Inferior parietal cortex (tissue), 1 donor: ENCODE data around the gene EFEMP1.

ENCODE experiments used
- DNase-seq: peaks from one replicate; pipeline ENCODE4 v3.0.0-alpha.2; 2016; ENCODE audit errors: extremely low spot score

Gene EFEMP1

DNA sequence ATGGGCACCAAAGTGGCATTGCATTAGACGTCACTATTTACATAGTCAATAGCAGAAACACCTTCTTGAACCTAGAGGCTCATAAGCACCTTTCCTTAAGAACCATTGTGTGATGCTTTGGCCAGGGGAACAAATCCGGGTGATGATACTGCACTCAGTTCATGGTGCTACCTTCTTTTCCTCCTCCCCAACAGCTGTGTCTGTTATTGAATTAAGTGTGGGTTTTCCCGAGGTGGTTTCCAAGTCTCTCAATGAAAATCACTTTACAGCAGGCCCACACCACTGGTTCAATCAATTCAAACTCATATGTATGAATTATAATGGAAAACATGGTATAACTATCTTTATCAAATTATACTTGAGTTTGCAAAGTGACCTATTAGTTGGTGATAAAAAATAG lies 9.3 kb upstream of the EFEMP1 start:
- no peak for DNase-seq

DNA sequence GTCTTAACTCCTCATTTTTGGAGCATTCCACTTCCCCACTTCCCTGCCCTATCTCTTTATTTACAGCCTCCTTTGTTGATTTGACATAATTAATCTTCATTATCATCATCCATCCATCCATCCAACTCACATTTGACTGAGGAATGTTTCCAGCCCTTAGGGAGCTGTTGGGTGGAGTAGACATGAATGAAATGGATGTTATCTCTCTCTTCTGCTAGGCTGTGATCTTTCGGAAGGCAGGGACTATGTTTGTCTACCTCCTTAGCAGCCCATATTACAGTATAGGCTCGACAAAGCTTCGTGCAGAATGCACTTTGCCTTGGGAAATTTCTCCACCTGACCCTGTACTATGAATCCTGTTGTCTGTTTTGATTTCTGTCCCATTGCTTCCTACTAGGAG lies 7.7 kb upstream of the EFEMP1 start:
- DNase-seq, result no peak

DNA sequence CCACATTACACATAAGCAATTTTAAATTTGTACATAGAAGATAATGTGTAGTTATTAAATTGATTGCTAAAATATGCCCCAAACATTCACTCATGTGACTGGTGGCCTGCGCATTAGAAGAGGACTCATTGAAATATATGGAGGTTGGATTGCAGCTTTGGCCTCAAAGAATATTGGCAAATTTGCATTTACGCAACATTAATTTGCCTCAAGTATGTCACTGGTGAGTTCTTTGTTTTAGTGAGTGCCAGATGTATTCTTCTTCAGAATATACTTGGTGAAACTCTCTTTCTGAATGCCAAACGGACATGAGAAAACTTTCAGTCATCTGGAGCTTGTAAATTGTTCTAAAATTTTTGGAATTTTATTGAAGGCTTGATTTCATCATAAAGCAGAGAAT lies 5.9 kb upstream of the EFEMP1 start:
- no peak for DNase-seq

DNA sequence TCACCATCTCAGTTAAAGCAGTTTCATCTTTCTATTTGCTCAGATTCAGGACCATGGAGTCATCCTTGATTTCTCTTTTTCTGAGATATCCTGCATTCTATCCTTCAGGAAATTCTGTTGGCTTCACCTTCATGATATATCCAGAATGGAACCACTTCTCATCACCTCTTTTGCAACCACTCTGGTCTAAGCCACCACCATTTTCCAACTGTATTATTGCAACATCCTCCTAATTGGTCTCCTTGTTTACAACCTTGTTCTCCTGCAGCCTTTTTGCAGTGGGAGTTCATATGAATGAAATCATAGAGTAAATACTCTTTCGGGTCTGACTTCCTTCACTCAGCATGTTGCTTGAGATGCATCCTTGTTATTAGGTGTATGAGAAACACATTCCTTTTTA lies 3.4 kb upstream of the EFEMP1 start:
- DNase-seq, result no peak

DNA sequence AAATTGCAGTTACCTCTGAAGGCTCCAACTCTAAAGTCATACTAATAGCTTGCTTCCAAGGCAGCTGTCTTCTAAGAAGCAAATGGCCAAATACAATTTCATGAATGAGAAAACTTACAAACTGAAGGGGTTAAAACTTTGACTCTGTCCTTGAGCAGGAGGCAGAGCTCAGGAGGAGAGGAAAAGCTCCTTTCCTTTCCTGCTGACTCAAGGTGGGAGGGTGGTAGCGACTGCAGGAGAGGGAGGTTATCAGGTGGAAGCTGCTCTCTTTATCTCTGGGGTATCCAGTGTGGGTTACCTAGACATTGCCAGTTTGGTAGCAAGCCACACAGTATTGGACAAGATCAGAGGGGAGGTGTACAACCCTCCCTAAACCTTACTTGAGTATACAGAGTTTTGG lies 2.7 kb upstream of the EFEMP1 start:
- no peak for DNase-seq

DNA sequence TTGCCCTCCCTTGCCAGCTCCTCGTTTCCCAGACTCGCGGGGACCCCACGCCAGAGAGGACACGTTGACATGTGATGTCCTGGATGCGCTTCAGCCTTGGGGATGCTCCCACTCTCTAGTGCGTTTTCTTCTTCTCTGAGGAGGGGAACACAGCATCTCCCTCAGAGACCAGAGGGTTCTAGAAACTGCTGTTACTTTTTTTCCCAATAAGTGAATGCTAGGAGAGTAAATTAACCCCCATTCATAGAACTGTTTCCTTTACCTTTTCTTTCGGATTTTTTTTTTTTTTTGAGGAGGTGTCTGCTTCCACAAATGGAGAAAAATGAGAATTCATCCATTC lies 370 bp upstream of the EFEMP1 start:
- DNase-seq, result no peak

DNA sequence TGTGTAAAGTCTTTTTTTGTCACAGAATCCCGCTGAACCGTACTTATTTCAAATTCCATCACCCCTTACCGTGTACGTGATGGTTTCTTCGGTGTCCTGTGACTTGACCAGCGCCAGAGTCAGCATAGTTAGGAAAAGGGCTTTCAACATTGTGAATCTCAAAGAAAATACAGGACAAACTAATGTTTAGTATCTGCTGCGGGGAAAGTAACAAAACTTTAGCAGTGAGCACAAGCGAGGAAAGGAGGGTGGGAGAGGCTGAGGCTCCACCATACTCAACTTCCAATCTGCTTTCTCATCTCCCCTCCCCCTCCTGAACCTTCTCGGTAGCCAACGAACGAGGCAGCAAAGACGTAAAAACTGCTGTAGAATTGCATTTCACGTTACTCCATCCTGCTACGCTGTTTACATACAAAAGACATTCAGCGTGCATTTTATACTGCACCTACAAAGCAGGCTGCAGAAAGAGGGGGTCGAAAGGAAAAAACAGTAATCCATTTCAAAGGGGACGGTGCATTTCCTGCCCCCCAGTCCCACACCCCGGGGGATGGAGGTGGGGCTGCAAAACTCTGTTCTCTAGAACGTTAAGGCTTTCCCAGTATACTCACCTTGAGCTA lies 1.2 kb downstream of the EFEMP1 start:
- DNase-seq, result no peak

DNA sequence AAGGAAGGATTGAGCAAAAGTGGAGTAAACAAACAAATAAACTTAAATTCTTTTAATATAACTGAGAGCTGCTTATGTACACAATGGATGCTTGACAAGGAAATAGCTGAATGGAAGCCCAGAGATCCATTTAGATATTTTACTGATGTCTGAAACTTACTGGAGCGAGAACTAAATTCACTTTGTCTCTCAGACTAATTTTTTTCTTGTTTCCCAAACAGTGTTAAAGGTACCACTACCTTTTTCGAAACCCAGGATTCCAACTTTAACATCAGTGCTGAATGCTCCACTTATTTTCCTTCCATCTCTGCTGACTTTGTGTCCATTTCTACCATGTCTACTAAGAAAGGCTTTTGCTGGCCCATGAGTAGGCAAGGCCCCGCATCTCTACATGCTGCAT lies 4.0 kb downstream of the EFEMP1 start:
- no peak for DNase-seq

DNA sequence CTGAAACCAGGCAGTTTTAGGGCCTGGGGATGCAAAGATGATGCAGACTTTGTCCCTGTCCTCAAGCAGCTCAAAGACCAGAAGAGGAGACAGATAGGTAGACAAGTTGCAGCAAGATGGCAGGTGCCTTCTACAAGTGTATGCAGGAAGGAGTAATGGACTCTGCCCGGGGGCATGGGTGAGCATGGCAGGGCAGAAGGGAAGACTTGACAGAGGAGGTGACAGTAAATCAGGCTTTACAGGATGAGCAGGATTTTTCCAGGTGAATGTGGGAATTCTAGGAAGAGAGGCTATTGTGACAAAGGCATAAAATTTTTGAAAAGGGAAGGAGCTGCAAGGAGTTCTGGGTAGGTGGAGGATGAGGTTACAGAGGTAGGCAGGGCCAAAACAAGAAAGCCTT lies 4.7 kb downstream of the EFEMP1 start:
- DNase-seq, result no peak

DNA sequence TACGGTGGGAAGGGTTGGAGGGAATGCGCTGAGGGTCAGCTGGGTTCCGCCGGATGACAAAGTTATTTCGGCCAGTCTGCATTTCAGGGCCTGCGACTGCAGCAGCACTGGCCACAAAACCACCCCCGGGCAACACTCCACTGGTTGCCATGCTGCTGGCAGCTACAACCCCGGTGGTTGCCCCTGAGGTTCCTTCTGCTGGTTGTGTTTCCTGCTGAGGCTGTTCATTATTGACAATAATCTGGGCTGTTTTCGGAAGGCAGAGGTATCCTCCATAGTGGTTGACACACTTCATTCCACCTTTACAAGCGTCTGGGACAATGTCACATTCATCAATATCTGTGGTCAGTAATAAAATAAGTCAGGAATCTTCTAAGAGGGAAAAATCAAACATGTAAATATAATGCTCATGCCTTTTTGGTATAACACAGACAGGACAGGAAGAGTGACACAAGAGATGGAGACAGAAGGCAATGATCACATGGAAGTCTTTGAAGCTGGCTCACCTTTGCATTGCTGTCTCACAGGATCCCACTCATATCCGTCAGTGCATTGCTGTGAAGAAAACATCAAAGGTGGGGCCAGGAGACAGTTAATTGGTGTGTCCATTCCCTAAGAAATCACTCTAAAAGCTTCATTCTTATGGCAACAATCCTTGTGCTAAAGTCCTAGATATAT lies 5.7 kb downstream of the EFEMP1 start:
- no peak for DNase-seq

DNA sequence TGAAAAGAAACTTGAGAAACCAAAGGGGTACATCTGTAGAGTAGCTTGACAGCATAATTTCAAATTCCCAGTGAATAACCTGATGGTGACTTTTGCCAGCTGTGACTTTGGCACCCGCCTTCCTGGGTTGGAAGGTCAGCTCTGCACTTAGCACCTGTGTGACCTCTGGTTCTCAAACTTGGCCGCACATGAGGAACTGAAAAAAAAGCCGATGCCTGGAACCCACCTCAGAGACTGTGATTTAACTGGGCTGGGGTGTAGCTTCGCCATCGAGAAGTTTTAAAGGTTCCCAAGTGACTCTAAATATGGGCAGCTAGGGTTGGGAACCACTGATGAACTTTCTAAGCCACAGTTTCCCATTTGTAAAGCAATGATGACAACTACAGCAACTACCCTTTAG lies 6.5 kb downstream of the EFEMP1 start:
- no peak for DNase-seq

DNA sequence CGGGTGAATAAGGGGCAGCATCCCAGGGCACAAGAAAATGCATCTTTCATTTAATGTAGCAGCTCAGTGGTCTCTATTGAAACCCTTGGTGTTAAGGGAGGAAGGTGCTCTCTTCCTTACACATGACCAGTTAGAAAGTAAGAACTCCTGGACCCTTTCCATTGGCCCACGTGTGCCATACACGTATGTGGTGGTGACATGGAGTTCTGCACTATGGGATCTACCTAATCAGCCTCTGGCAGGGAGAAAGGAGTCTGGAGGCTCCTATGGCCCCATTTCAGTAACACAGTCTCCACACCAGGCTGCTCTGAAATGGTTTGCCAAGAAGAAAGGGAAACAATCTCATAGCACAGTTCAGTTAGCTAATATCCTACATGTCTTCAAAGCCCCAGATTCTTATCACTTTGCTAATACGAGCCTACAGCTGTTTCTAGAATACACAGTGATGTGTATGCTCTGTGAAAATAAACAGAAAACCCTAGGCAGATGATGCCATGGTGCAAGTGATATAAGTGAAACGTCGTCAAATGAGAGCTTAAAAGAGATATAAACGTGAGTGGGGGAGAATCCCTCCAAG lies 7.0 kb downstream of the EFEMP1 start:
- no peak for DNase-seq

DNA sequence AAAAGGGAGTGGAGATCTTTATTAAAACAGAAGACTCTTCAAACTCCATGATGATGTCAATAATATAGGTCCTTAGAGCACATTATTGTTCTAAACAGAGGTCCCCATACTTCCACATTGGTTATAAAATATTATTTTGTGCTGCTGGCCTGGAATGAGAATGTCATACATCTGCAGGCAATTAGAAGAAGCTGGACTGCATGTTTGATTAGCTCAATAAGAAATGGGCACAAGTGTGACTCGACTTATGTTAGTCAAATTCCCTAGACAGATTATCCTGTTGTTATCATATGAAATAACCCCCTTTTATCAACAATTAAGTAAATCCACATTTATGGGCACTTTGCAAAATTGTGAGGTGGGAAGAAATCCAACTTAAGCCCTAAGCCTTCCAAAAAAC lies 8.8 kb downstream of the EFEMP1 start:
- DNase-seq, result no peak

DNA sequence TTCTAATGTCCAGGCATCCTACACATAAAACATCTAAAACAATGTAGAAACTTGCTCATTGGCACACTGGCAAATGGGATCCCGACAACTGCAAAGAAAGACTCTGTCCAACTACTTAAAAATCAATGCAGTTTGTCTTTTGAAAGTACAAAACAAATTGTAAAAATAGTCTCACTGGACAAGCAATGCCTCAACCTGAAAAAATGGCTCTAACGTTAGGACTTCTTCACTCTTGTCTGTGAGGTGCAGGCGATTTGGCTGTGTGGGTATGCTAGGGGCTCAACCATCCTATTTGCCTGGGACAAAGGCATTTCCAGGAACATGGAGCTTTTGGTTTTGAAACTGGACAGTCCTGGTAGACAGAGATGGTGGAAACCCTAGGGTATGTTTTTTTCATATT lies 10.7 kb downstream of the EFEMP1 start:
- DNase-seq, result no peak

DNA sequence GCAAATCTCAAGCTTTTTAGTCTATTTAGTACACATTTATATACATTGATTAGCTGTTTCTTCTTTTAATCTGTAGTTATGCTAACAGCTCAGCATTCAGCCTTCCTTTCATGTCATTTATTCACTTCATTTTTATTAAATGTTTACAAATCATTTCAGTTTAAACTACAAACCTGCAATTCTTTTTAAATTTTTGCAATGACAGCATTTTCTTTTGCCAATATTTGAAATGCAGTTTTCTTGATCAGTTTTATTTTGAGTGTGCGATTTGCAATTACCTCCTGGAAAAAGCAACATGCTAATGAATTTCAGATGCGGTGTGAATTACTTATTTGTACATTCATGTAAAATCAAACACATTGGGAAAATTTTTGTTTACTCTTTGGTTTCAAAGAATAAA lies 13.5 kb downstream of the EFEMP1 start:
- DNase-seq, result no peak

DNA sequence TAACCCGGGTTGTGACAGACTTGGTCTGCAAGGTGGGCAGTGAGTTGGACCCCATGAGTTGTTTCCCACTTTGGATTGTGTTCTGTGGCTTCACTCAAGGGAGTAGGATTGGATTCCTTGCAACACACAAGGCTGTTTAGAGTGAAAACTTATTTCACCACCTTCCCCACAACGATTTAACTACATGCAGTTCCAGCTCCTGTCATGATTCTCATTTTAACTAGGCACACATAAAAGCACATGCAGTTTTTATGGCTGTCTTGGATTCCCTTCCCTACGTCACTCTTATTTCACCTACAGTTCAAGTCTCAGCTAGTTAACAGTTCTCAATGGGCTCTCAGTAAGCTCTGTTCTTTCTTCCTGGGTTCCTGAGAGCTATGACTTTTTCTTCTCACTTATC lies 15.9 kb downstream of the EFEMP1 start:
- DNase-seq, result no peak

DNA sequence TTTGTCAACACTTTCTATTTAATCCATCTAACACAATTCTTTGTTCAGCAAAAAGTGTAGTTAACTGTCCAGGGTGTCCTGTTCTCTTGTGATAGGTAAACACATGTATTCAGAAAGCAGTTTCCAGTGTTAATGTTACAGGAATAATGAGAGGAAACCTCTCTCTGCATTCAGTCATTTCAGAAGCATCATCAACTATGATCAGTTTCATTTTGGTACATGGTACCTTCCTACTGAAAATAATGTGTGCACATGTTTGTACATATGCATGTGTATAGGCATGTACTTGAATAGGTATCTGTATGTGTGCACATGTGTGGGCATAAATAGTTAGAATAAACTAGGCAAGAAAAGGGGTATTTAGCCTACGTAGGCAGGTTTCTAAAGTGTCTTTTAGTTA lies 16.6 kb downstream of the EFEMP1 start:
- no peak for DNase-seq

DNA sequence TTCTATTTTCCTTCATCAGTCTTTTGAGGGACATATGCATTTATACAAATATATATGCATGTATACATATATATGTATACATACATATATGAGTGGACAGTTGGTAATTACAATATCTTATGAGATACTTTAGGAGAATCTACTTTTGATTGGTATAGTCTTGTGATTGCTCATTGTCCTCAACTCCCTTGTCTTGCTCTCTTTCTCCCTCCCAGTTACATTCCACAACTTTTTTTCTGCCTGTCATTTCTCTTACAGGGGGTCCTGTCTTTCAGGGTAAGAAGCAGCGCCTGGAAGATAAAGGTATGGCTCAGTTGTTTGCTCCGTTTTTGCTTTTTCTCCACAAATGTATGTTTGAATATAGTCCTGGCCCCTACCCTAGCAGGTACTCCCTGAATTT lies 19.9 kb downstream of the EFEMP1 start:
- DNase-seq, result no peak

DNA sequence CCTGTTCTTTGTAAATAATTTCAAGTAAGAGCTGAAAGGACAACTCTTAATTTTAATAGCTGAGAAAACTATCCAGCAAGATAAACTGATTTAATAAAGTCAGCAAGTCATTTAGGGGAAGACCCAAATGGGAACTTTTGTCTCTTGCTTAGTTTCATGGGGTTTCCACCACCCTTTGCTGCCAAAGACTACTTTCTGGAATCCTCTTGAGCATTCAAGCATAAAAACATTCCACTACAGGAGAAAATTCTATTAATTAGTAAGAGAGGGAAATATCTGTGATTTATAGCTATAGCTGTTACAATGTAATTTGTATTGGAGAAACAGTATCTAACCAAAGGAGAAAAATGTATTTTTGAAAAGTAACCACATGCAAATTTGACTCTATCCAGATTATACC lies 20.6 kb downstream of the EFEMP1 start:
- DNase-seq, result no peak

DNA sequence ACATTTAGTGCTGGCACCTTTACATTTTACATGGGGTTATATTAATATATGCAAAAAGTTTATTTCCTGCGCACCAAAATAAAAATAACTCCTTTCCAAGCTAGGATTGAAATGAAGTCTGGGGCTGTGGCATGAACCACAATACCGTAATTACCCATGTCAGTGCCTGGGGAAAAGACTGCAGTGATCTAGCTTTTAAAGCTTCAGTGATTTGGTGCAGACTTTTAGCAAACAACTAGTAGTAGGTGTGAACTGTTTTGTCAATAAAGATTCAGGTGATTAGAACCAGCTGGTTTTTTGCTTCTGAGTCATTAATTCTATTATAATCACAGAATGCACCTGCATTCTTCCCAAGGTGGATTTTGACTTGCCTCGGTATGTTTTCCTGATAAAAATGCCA lies 21.2 kb downstream of the EFEMP1 start:
- DNase-seq, result no peak

DNA sequence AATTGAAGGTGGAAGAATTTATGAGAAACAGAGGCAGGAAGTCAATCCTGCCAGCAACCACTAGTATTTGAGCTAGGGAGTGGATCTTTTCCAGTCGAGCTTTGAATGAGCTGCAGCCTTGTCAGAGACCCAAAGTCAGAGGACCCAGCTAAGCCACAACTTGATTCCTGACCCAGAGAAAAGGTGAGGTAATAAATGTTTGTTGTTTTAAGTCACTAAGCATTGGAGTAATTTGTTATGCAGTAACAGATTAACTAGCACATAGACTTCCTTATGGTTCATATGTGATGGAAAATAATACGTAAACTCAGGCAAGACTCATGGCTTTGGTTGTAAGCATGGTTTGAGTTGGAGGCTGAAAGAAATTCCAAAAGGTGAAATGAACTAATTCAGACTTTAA lies 21.6 kb downstream of the EFEMP1 start:
- no peak for DNase-seq

DNA sequence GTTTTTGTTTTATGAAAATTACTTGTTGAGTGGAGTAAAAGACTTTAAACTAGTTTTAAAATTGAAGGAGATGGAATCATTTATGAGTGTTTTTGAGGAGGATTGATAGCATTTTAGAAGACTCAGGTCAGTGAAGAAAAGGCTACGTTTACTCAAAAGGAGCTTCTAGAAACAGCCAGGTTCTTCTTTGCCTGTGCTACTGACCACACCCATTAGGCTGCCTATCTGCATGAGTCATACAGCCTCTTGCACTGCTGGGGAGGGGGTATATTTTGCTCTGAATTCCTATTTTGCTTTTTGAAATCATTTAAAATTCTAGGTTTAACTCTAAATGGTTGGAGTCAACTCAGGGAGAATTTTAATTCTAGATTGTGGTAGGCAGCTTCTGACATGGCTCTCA lies 22.3 kb downstream of the EFEMP1 start:
- no peak for DNase-seq

DNA sequence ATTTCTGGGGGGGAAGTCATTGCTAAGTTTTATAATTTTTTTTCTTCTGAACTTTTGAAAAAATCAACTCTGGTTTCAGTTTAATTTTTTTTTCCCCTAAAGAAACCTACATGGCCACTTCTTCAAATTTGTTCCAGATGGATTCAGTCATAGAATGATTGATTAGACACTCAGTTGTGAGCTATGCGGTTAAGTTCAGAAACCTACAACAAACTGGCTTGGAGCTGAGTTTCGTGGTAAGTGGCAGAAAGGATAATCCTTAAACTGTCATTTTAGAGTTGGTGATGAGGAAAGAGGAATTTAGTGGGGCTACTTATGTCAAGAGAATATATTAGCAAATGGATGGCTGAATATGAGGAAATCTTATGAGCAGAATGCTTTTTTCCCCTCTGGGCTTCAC lies 23.7 kb downstream of the EFEMP1 start:
- no peak for DNase-seq
